NCI-H526 (cell line): ENCODE results near the gene LSM12.
"Not testable (repeated sequence)": the region's sequence is repeated elsewhere in the genome, so short reads cannot be mapped to it uniquely, and the experiment has no call there.

Experiments
- DNase-seq, 2 experiments: peaks; one replicate each; lab custom pipeline; 2025; lab: John Stamatoyannopoulos, UW

LSM12 gene

GRCh38 chr17:44076716-44077594 lies 10.5 kb upstream of the LSM12 start:
- peak; percentile 32 to 54 for DNase-seq

- no peak for DNase-seq
Observed at GRCh38 chr17:44075598-44076293, 9.3 kb upstream of the LSM12 start.

GRCh38 chr17:44074911-44075285 lies 8.4 kb upstream of the LSM12 start:
- DNase-seq = no peak

GRCh38 chr17:44074231-44074910 lies 7.9 kb upstream of the LSM12 start:
- DNase-seq = no peak

GRCh38 chr17:44071772-44072171 lies 5.3 kb upstream of the LSM12 start:
- no peak for DNase-seq

- DNase-seq = peak in 1 of 2 experiments; percentile 73
Observed at GRCh38 chr17:44071198-44071520, 4.7 kb upstream of the LSM12 start.

GRCh38 chr17:44070455-44071197 lies 4.2 kb upstream of the LSM12 start, which contains the start of gene G6PC3:
Gene G6PC3, plus strand, starts transcription at chr17:44070735. Its CDS starts 231 bp downstream, at chr17:44070966.
- peak; percentile 98 to 99 for DNase-seq

- DNase-seq = peak in 1 of 2 experiments; percentile 67
Observed at GRCh38 chr17:44069974-44070454, 3.5 kb upstream of the LSM12 start.

GRCh38 chr17:44067545-44067940 lies 1.1 kb upstream of the LSM12 start:
- DNase-seq = no peak

- DNase-seq = peak in 1 of 2 experiments; percentile 40
Observed at GRCh38 chr17:44065668-44066203, 735 bp downstream of the LSM12 start.

- no peak for DNase-seq
Observed at GRCh38 chr17:44063704-44064639, 2.5 kb downstream of the LSM12 start.

GRCh38 chr17:44062871-44063270 lies 3.6 kb downstream of the LSM12 start:
- DNase-seq = no peak

GRCh38 chr17:44061446-44061845 lies 5.0 kb downstream of the LSM12 start:
- DNase-seq = no peak

GRCh38 chr17:44059101-44059892 lies 7.2 kb downstream of the LSM12 start:
- no peak for DNase-seq

- no peak for DNase-seq
Observed at GRCh38 chr17:44053125-44053872, 13.2 kb downstream of the LSM12 start.

GRCh38 chr17:44049294-44050060 lies 17.0 kb downstream of the LSM12 start:
- no peak for DNase-seq

- DNase-seq = not testable (repeated sequence)
Observed at GRCh38 chr17:44046893-44047292, 19.6 kb downstream of the LSM12 start.

- no peak for DNase-seq
Observed at GRCh38 chr17:44045486-44045885, 21.0 kb downstream of the LSM12 start.
